ENCODE results near the gene IL17REL.
A peak's percentile ranks its signal among the peaks of the same experiment; 100 is the strongest.
"Not testable (repeated sequence)": the region's sequence is repeated elsewhere in the genome, so short reads cannot be mapped to it uniquely, and the experiment has no call there.

Gene IL17REL

DNA sequence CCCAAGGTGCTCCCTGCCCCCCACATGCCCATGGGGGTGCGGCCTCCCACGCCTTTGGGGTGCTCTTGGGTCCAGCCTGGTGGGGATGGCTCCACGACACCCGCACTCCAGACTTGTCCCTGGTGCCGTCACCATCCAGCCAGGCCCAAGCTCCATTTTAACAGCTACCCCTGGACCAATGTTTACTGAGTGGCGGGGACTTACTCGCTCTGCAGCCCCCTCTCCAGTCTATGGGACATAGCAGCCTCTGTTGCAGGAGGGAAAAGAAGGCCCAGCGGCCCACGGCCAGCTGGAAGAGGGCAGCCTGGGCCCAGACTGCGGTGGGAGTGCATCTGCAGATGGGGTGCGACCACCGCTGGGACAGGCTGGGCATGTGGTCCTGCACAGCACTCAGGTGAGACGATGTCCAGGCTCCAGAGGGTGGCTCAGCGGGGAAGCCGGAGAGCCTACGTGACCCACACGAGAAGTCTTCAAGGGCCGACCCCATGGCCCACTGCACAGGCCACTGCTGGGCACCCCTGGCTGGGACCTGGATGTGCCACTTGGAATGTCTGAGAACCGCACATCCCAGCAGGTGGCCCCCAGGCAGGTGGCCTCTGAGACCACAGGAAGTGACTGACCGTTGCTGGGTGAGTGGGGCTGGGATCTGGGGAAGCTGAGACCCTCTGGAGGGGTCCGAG, 18.1 kb downstream of the IL17REL start:
- TF ChIP-seq, protein P1, sequence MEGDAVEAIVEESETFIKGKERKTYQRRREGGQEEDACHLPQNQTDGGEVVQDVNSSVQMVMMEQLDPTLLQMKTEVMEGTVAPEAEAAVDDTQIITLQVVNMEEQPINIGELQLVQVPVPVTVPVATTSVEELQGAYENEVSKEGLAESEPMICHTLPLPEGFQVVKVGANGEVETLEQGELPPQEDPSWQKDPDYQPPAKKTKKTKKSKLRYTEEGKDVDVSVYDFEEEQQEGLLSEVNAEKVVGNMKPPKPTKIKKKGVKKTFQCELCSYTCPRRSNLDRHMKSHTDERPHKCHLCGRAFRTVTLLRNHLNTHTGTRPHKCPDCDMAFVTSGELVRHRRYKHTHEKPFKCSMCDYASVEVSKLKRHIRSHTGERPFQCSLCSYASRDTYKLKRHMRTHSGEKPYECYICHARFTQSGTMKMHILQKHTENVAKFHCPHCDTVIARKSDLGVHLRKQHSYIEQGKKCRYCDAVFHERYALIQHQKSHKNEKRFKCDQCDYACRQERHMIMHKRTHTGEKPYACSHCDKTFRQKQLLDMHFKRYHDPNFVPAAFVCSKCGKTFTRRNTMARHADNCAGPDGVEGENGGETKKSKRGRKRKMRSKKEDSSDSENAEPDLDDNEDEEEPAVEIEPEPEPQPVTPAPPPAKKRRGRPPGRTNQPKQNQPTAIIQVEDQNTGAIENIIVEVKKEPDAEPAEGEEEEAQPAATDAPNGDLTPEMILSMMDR (IDR thresholded peaks at IDR 0.05; ENCODE audit: low read depth, low read length), result no peak
- H3K4me3 ChIP-seq (ENCODE audit: low read depth, low read length), result no peak overlapping the region

DNA sequence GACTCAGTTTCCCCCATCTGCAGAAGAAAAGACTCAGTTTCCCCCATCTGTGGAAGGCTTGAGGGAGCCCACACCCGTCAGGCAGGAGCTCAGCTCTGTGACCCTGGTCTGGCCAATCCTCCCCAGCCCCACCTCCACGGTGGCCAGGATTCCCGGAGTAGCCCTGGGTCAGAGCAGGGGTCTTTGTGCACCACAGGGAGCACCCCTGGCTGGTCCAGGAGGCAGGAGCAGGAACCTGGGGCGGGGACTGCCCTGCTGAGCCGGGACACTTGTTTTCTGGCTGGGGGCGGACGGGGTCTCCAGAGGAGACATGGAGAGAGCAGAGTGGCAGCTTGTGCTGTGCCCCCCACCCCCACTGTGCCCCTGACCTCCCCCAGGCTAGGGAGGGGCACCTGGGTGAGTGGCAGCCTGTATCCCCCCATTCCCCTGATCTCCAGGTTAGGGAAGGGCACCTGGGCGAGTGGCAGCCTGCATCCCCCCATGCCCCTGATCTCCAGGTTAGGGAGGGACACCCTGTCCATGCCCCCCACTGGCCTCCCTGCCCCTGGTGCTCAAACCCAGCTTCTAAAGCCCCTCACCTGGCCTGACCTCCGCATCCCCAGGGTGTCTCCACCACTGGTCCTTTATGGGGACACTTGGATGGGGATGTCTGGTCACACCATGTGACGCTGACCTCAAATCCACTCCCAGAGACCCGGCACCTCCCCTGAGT, 18.8 kb downstream of the IL17REL start:
- TF ChIP-seq, protein P1 (IDR thresholded peaks at IDR 0.05; ENCODE audit: low read depth, low read length), result no peak
- H3K4me3 ChIP-seq (ENCODE audit: low read depth, low read length), result no peak overlapping the region

DNA sequence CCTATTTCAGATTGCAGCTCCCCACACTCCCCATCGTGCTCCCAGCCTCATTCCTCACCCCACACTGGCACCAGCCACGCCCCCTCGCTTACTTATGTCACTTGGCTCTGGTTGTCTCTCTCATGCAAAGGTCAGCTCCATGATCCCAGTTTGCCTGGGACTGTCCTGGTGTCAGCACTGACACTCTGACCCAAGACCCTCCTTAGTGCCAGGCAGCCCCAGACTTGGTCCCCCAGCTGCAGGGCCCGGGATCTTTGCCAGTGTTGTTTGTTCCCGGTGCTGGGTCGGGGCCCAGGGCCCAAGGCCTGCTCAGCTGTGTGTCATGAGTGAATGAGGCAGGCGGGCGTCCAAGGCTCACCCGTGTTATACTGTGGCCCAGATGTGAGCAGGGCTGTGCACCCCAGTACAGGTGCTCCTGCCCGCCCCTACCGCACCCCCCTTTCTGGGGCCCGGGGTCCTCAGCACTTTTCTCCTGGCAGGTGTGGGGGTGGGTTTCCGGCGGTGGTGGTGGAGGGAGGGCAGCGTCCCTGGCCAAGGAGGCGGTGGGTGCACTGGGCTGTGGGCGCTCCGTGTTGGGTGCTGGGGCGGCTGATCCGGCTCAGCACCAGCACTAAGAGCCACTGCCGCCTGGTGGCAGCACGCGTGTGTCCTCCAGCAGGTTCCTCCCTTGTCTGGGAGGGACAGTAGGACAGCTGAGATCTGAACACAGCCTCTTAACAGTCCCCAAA, 19.5 kb downstream of the IL17REL start:
- TF ChIP-seq, protein P1 (IDR thresholded peaks at IDR 0.05; ENCODE audit: low read depth, low read length), result peak; percentile 86
- H3K4me3 ChIP-seq (ENCODE audit: low read depth, low read length), result no peak overlapping the region

DNA sequence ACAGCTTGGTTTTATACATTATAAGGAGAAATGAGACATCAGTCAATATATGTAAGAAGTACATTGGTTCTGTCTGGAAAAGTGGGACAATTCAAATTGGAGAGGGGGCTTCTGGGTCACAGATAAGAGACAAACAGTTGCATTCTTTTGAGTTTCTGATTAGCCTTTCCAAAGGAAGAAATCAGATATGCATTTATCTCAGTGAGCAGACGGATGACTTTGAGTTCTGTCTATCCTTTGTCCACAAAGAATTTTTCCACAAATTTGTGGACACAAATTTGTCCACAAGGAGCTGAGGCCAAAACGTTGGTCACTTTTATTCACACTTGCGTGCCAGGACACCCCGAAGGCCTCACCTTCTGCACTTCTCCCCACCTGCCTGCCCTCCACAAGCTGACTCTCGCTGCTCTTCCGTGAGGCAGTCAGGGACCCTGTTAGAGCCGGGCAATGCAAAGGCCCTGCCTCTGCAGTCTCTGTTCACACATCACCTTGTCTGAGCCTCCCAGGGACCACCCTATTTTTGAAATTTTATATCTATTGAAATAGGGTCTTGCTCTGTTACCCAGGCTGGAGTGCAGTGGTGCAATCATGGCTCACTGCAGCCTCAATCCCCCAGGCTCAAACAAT, 20.5 kb downstream of the IL17REL start:
- H3K4me3 ChIP-seq (ENCODE audit: low read depth, low read length), result no peak overlapping the region
- TF ChIP-seq, protein P1 (IDR thresholded peaks at IDR 0.05; ENCODE audit: low read depth, low read length), result no peak

DNA sequence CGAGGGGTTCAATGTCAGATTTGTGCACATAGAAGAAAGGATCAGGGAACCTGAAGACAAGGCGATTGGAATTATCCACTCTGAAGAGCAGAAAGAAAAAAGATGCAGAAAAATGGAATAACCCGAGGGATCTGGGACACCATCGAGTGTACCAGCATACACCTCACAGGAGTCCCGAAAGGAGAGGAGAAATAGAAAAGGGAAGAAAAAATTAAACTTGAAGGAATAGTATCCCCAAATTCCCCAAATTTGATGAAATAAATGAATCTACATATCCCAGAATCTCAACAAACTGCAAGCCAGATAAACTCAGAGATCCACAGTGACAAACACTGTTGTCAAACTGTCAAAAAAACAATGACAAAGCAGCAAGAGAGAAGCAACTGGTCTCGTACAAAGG, 21.4 kb downstream of the IL17REL start:
- no peak overlapping the region for H3K4me3 ChIP-seq (ENCODE audit: low read depth, low read length)
- TF ChIP-seq, protein P1 (IDR thresholded peaks at IDR 0.05; ENCODE audit: low read depth, low read length), result no peak

DNA sequence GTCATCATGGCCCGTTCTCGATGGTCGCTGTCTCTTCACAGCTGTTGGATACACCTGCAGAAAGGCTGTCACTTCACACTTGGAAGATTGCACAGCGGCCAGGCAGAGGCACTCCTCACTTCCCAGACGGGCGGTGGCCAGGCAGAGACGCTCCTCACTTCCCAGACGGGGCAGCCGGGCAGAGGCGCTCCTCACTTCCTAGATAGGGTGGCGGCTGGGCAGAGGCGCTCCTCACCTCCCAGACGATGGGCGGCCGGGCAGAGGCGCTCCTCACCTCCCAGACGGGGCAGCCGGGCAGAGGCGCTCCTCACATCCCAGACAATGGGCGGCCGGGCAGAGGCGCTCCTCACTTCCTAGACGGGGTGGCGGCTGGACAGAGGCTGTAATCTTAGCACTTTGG, 22.7 kb downstream of the IL17REL start:
- not testable (repeated sequence) for H3K4me3 ChIP-seq (ENCODE audit: low read depth, low read length)

DNA sequence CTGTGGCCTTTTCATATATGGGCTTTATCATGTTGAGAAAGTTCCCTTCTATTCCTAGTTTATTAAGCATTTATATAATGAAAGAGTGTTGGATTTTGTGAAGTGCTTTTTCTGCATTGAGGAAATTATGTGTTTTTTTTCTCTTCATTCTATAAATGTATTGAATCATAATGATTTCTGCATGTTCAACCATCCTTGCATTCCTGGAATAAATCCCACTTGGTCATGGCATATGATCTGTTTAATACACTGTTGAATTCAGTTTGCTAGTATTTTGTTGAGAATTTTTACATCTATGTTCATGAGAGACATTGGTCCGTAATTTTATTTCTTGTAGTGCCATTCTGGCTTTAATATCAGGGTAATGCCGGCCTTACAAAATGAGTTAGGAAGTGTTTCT, 26.2 kb downstream of the IL17REL start:
- TF ChIP-seq, protein P1 (IDR thresholded peaks at IDR 0.05; ENCODE audit: low read depth, low read length), result no peak
- no peak overlapping the region for H3K4me3 ChIP-seq (ENCODE audit: low read depth, low read length)

Measured in WI38 (cell line).